Measurements from ENCODE around the gene APP. TPM values are rescaled to one million over a fixed set of nuclear protein-coding genes. Genes with fewer than 3 reads are reported as not detected.

APP gene
- total RNA-seq, 1 experiment from 2014 or later, result 560 TPM

GRCh38 chr21:26137379-26138060 is 33.0 kb downstream of the APP start:
- H3K9me3 Mint-ChIP-seq, result no peaks in the 10 kb centered on the region
- ATAC-seq, result no peak
- DNase-seq (ENCODE audit: low spot score), result no peak
- H3K4me3 Mint-ChIP-seq, result no peak overlapping the region
- H3K4me1 Mint-ChIP-seq, result peaks cover 94% of the 10 kb centered on the region
- H3K36me3 Mint-ChIP-seq, result peaks cover 14% of the 10 kb centered on the region
- no peaks in the 10 kb centered on the region for H3K27me3 Mint-ChIP-seq (ENCODE audit: low read depth)
- ChIA-PET CTCF (no interaction called here), POLR2A (no interaction called here)
- H3K27ac Mint-ChIP-seq, result peak overlapping the region; percentile 81
- no peak for TF ChIP-seq ZNF219 (CRISPR knock-in tag; IDR thresholded peaks at IDR 0.05; ENCODE audit: borderline replicate concordance)

- no peak for TF ChIP-seq SOX15 (CRISPR knock-in tag; IDR thresholded peaks at IDR 0.05)
- TF ChIP-seq E2F5 (CRISPR knock-in tag; IDR thresholded peaks at IDR 0.05), result no peak
- TF ChIP-seq ERG (CRISPR knock-in tag; IDR thresholded peaks at IDR 0.05), result no peak
- no peak for TF ChIP-seq FOXP1 (CRISPR knock-in tag; IDR thresholded peaks at IDR 0.05; ENCODE audit: borderline replicate concordance)
- no peak for TF ChIP-seq ZNF423 (CRISPR knock-in tag; IDR thresholded peaks at IDR 0.05)
- no peak for TF ChIP-seq GTF2I (CRISPR knock-in tag; conservative IDR thresholded peaks at IDR 0.05)
- TF ChIP-seq E2F4 (CRISPR knock-in tag; IDR thresholded peaks at IDR 0.05; ENCODE audit: borderline replicate concordance, low read depth), result no peak
- TF ChIP-seq EMX1 (CRISPR knock-in tag; IDR thresholded peaks at IDR 0.05), result no peak
- no peak for TF ChIP-seq ZNF232 (CRISPR knock-in tag; IDR thresholded peaks at IDR 0.05)
- TF ChIP-seq IRF2 (CRISPR knock-in tag; IDR thresholded peaks at IDR 0.05; ENCODE audit: borderline replicate concordance, low read depth), result no peak
- TF ChIP-seq TCF7 (CRISPR knock-in tag; IDR thresholded peaks at IDR 0.05; ENCODE audit: low read depth), result no peak
- TF ChIP-seq ZNF317 (CRISPR knock-in tag; IDR thresholded peaks at IDR 0.05; ENCODE audit: borderline replicate concordance, low read depth), result no peak
- no peak for TF ChIP-seq IRF1 (CRISPR knock-in tag; IDR thresholded peaks at IDR 0.05)
- TF ChIP-seq SP1 (CRISPR knock-in tag; conservative IDR thresholded peaks at IDR 0.05), result no peak
- TF ChIP-seq USF1 (CRISPR knock-in tag; IDR thresholded peaks at IDR 0.05), result no peak
- TF ChIP-seq CDX4 (CRISPR knock-in tag; IDR thresholded peaks at IDR 0.05; ENCODE audit: borderline replicate concordance), result no peak
- TF ChIP-seq JAZF1 (CRISPR knock-in tag; IDR thresholded peaks at IDR 0.05), result no peak
- H3K27ac Mint-ChIP-seq, result peak overlapping the region; percentile 89
- H3K36me3 Mint-ChIP-seq, result peaks cover 8% of the 10 kb centered on the region
- CTCF ChIA-PET, result no interaction called here
- H3K9me3 Mint-ChIP-seq, result no peaks in the 10 kb centered on the region
- DNase-seq (ENCODE audit: low spot score) (no peak), ATAC-seq (no peak)
- H3K4me1 Mint-ChIP-seq, result peaks cover 93% of the 10 kb centered on the region
- no peak overlapping the region for H3K4me3 Mint-ChIP-seq
- POLR2A ChIA-PET, result no interaction called here
- no peaks in the 10 kb centered on the region for H3K27me3 Mint-ChIP-seq (ENCODE audit: low read depth)
Measured at GRCh38 chr21:26136671-26137070, 33.9 kb downstream of the APP start.
